ENCODE measurements around the gene NKRF.
A peak's percentile ranks its signal among the peaks of the same experiment; 100 is the strongest.

NKRF gene

GRCh38 chrX:119574394-119575266 lies 31.6 kb downstream of the NKRF start, which contains the start of gene UBE2A (continued):
- TF ChIP-seq ZNF843 (tag by site-specific recombination; IDR thresholded peaks at IDR 0.05) = 0 out of 2 replicates have a peak, but pooled peaks have one; percentile 61
- TF ChIP-seq ZFHX2 (tag by site-specific recombination; conservative IDR thresholded peaks at IDR 0.05) = 0 out of 2 replicates have a peak, but pooled peaks have one; percentile 4
- no peak for TF ChIP-seq GLI2 (tag by site-specific recombination; IDR thresholded peaks at IDR 0.05; ENCODE audit: borderline replicate concordance, low read depth)
- TF ChIP-seq SP3 (tag by site-specific recombination; IDR thresholded peaks at IDR 0.05) = peak; percentile 81

- POLR2A ChIA-PET = interaction anchor here (0.5 to 2.4 kb wide), 15 partner anchors 8 to 279 kb away, joined by 3 to 20 read pairs (median 5); partner anchors contain the start of genes NKRF, RPL39, SEPTIN6 and STEEP1
- H3K27ac ChIP-seq (ENCODE audit: extremely low read depth, low read depth, low read length) = peak overlapping the region; percentile 64; the same call in 1 of the 2 replicates
- CTCF ChIA-PET = interaction anchor here (0.6 to 1.3 kb wide), 4 partner anchors 8 to 155 kb away, joined by 3 to 4 read pairs (median 3); no protein-coding TSS in a partner anchor
Measured at GRCh38 chrX:119573840-119574393, 32.3 kb downstream of the NKRF start.

More at GRCh38 chrX:119573840-119574393, 32.3 kb downstream of the NKRF start:
- Histone ChIP-seq H3K9me3 (ENCODE audit: control insufficient read depth, insufficient read depth, low read depth, low read length) (no peaks in the 10 kb centered on the region), H3K36me3 (ENCODE audit: control insufficient read depth in 2 of 2, insufficient read depth in 1 of 2, low read length in 2 of 2) (peaks cover 7 to 10% of the 10 kb centered on the region in 2 experiments), H3K4me1 (ENCODE audit: control insufficient read depth, insufficient read depth, low read length) (peaks cover 5% of the 10 kb centered on the region; the same call in 1 of the 2 replicates), H3K4me3 (ENCODE audit: low read depth, low read length) (peak overlapping the region; percentile 76)
- TF ChIP-seq SP7 (tag by site-specific recombination; IDR thresholded peaks at IDR 0.05) (no peak), ZIC2 (tag by site-specific recombination; IDR thresholded peaks at IDR 0.05) (0 out of 2 replicates have a peak, but pooled peaks have one; percentile 61), ZNF639 (tag by site-specific recombination; IDR thresholded peaks at IDR 0.05) (peak; percentile 47; the same call in 1 of the 2 replicates), ZBTB20 (tag by site-specific recombination; IDR thresholded peaks at IDR 0.05) (peak; percentile 49; the same call in 1 of the 2 replicates), ZXDB (tag by site-specific recombination; IDR thresholded peaks at IDR 0.05) (0 out of 2 replicates have a peak, but pooled peaks have one; percentile 78), ZNF26 (tag by site-specific recombination; IDR thresholded peaks at IDR 0.05) (no peak), ZBTB6 (tag by site-specific recombination; IDR thresholded peaks at IDR 0.05) (peak; percentile 72), GLIS2 (tag by site-specific recombination; IDR thresholded peaks at IDR 0.05) (no peak), ZNF658 (tag by site-specific recombination; IDR thresholded peaks at IDR 0.05) (no peak), EGR2 (tag by site-specific recombination; IDR thresholded peaks at IDR 0.05; ENCODE audit: low read depth) (peak; percentile 68), ZNF335 (tag by site-specific recombination; conservative IDR thresholded peaks at IDR 0.05) (peak; percentile 90), ZNF645 (tag by site-specific recombination; IDR thresholded peaks at IDR 0.05) (no peak), ZNF664 (tag by site-specific recombination; IDR thresholded peaks at IDR 0.05) (no peak), FEZF1 (tag by site-specific recombination; IDR thresholded peaks at IDR 0.05) (no peak), ZNF530 (tag by site-specific recombination; IDR thresholded peaks at IDR 0.05; ENCODE audit: low read depth) (no peak), ZNF704 (tag by site-specific recombination; IDR thresholded peaks at IDR 0.05) (no peak), PRDM4 (tag by site-specific recombination; IDR thresholded peaks at IDR 0.05) (no peak), BCL11B (tag by site-specific recombination; IDR thresholded peaks at IDR 0.05; ENCODE audit: low read depth) (0 out of 2 replicates have a peak, but pooled peaks have one; percentile 38), ZFHX2 (tag by site-specific recombination; conservative IDR thresholded peaks at IDR 0.05) (peak; percentile 73), ZNF623 (tag by site-specific recombination; IDR thresholded peaks at IDR 0.05) (0 out of 2 replicates have a peak, but pooled peaks have one; percentile 14)

Measured in HEK293 (cell line).